Effector memory CD8-positive, alpha-beta T cell (primary cell): ENCODE measurements around the gene CDH4.

Experiments
- ATAC-seq: fragments of 150-1000 bp; cut with Tn5 transposase; replicated peaks from 2 replicates; pipeline ENCODE4 v1.10.0; 2021; ENCODE audit warnings: mild to moderate bottlenecking, moderate library complexity
- DNase-seq, 3 experiments: peaks; one replicate each; pipeline ENCODE4 v3.0.0; 2021
- H3K27ac Mint-ChIP-seq, 2 donors: one replicate each; pipeline ENCODE4 v1.8.0; 2022; ENCODE audit warnings: mild to moderate bottlenecking in 2 of 2, mixed read lengths in 2 of 2, moderate library complexity in 2 of 2
- H3K27me3 Mint-ChIP-seq, 2 donors: one replicate each; pipeline ENCODE4 v1.8.0; 2022; ENCODE audit warnings: mixed read lengths in 2 of 2
- H3K36me3 Mint-ChIP-seq: one replicate; pipeline ENCODE4 v1.8.0; 2022; ENCODE audit warnings: mild to moderate bottlenecking, moderate library complexity, mixed read lengths; ENCODE audit not compliant: insufficient read depth
- H3K4me1 Mint-ChIP-seq, 2 donors: one replicate each; pipeline ENCODE4 v1.8.0; 2022; ENCODE audit warnings: low read depth in 2 of 2, mixed read lengths in 2 of 2
- H3K4me3 Mint-ChIP-seq, 2 donors: one replicate each; pipeline ENCODE4 v1.8.0; 2022; ENCODE audit warnings: mild to moderate bottlenecking in 2 of 2, mixed read lengths in 2 of 2, moderate library complexity in 2 of 2
- H3K9me3 Mint-ChIP-seq, 2 donors: one replicate each; pipeline ENCODE4 v1.8.0; 2022; ENCODE audit warnings: mixed read lengths in 2 of 2

Gene CDH4

DNA sequence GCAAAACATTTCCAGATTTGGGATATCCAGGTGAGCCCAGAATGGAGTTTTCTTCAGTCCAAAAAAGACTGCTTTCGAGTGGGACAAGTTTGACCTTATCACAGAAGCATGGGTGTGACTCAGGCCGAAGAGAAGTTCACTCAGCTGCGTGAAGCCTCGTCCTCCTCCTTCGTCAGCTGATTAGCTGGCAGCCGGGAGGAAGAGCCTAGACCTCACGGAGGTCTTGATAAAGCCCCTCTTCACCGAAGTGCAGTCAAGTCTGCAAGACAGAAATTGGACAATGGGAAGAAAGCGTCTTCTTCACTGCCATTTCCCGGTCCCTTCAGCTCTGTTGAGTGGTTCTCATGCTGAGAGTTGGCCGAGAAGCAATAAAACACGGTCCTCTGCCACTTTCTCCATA lies 449.7 kb downstream of the CDH4 start:
- ATAC-seq, result no peak
- H3K27ac Mint-ChIP-seq, result no peak overlapping the region
- H3K9me3 Mint-ChIP-seq, result no peaks in the 10 kb centered on the region
- no peak for DNase-seq
- no peaks in the 10 kb centered on the region for H3K4me1 Mint-ChIP-seq
- no peak overlapping the region for H3K4me3 Mint-ChIP-seq
- H3K27me3 Mint-ChIP-seq, result peaks cover 2 to 6% of the 10 kb centered on the region in 2 donors
- H3K36me3 Mint-ChIP-seq, result no peaks in the 10 kb centered on the region

- no peaks in the 10 kb centered on the region for H3K4me1 Mint-ChIP-seq
- H3K27me3 Mint-ChIP-seq, result peaks cover 0 to 2% of the 10 kb centered on the region in 2 donors
- DNase-seq (no peak), ATAC-seq (no peak)
- no peaks in the 10 kb centered on the region for H3K9me3 Mint-ChIP-seq
- H3K27ac Mint-ChIP-seq, result no peak overlapping the region
- H3K4me3 Mint-ChIP-seq, result no peak overlapping the region
- H3K36me3 Mint-ChIP-seq, result no peaks in the 10 kb centered on the region
These were observed 450.2 kb downstream of the CDH4 start for GRCh38 chr20:61702246-61702645.

GRCh38 chr20:61704661-61705060 lies 452.6 kb downstream of the CDH4 start:
- DNase-seq, result no peak
- Mint-ChIP-seq H3K27me3 (no peaks in the 10 kb centered on the region), H3K36me3 (no peaks in the 10 kb centered on the region), H3K4me1 (no peaks in the 10 kb centered on the region), H3K9me3 (no peaks in the 10 kb centered on the region), H3K4me3 (no peak overlapping the region), H3K27ac (no peak overlapping the region)
- no peak for ATAC-seq

- no peaks in the 10 kb centered on the region for H3K27me3 Mint-ChIP-seq
- no peak overlapping the region for H3K4me3 Mint-ChIP-seq
- no peaks in the 10 kb centered on the region for H3K36me3 Mint-ChIP-seq
- DNase-seq, result no peak
- H3K4me1 Mint-ChIP-seq, result no peaks in the 10 kb centered on the region
- no peak overlapping the region for H3K27ac Mint-ChIP-seq
- ATAC-seq, result no peak
- H3K9me3 Mint-ChIP-seq, result no peaks in the 10 kb centered on the region
These were observed 453.6 kb downstream of the CDH4 start for GRCh38 chr20:61705386-61706258.

- Mint-ChIP-seq H3K4me3 (no peak overlapping the region), H3K36me3 (no peaks in the 10 kb centered on the region), H3K27me3 (peaks cover 0 to 1% of the 10 kb centered on the region in 2 donors), H3K27ac (no peak overlapping the region), H3K4me1 (peaks cover 0 to under 1% of the 10 kb centered on the region in 2 donors), H3K9me3 (no peaks in the 10 kb centered on the region)
- no peak for ATAC-seq
- DNase-seq, result no peak
These were observed 454.3 kb downstream of the CDH4 start for GRCh38 chr20:61706259-61706961.

DNA sequence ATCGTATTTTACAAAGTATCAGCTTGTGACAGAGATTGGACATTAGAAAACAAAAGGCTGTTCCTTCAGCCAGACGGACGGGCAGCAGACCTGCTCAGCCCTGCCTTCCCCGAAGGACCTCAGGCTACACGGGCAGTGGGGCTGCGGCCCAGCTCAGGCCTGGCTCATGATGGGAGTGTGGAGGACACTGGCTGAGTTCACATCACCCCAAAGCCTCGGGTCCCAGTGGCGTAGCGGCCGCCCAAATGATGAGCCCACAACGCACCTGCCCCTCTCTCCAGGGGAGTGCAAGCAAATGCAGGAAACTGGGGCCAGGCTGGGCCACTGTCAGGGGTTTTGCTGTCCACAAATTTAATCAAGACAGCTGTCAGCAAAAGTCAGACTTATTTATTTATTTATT lies 456.8 kb downstream of the CDH4 start:
- no peak for DNase-seq
- H3K27me3 Mint-ChIP-seq, result peaks cover 0 to 10% of the 10 kb centered on the region in 2 donors
- no peaks in the 10 kb centered on the region for H3K9me3 Mint-ChIP-seq
- no peak overlapping the region for H3K27ac Mint-ChIP-seq
- no peaks in the 10 kb centered on the region for H3K36me3 Mint-ChIP-seq
- no peak for ATAC-seq
- H3K4me3 Mint-ChIP-seq, result no peak overlapping the region
- H3K4me1 Mint-ChIP-seq, result peaks cover 0 to 5% of the 10 kb centered on the region in 2 donors

DNA sequence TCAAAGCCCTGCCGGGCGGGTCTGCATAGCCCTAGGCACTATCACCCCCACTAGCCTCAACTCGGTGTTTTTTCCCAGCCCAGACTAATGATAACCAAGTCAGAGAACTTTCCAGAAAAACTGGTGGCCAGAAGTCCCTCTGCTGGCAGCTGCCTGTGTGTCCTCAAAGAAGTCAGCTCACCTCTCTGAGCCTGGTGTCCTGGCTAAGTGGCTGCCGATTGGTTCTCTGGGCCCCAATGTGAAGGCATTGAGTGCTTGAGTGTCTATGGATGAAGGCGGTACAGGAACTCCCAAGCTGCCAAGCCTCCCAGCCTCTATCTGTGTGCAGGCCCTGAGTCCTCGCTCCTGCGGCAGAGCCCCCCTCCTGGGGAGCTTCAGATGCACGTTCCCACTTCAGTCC lies 458.0 kb downstream of the CDH4 start:
- DNase-seq, result no peak
- peaks cover 0 to 5% of the 10 kb centered on the region in 2 donors for H3K4me1 Mint-ChIP-seq

GRCh38 chr20:61712688-61713087 lies 460.6 kb downstream of the CDH4 start:
- DNase-seq (no peak), ATAC-seq (no peak)
- Mint-ChIP-seq H3K36me3 (no peaks in the 10 kb centered on the region), H3K27me3 (peaks cover 0 to 10% of the 10 kb centered on the region in 2 donors), H3K27ac (no peak overlapping the region), H3K4me3 (no peak overlapping the region), H3K4me1 (peaks cover 0 to 5% of the 10 kb centered on the region in 2 donors), H3K9me3 (no peaks in the 10 kb centered on the region)

More for the DNA sequence above, 458.0 kb downstream of the CDH4 start:
- ATAC-seq, result no peak
- H3K27me3 Mint-ChIP-seq, result peaks cover 0 to 10% of the 10 kb centered on the region in 2 donors
- H3K4me3 Mint-ChIP-seq, result no peak overlapping the region
- H3K27ac Mint-ChIP-seq, result no peak overlapping the region
- H3K9me3 Mint-ChIP-seq, result no peaks in the 10 kb centered on the region
- H3K36me3 Mint-ChIP-seq, result no peaks in the 10 kb centered on the region

DNA sequence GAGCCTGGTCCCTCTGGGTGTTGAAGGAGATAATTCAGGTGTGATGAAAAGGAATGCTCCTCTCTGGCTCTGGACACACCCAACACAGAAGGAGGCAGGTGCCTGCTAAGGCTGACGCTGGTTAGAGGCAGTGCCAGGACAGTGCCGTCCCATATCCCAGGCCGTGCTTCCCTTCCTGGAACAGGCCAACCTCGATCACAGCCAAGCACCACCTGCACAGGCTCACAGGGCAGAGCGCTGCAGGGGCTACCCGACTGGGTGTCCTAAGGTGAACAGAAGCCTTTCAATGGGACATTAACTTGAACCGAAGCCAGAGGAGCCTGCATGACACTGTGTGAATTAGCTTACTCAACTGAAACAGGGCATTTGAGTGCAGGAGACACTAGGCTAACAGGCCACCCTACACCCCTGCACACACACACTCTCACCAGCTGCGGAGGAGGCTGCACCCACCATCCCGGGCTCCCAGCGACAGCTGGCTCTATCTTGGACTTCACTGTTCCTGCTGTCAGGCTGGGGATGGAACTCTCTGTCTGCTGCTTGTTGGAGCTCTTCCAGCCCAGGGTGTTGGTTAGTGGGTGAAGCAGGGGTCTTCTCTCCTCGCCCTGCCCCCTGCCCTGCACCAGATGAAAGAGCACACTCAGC lies 466.4 kb downstream of the CDH4 start:
- no peak for DNase-seq
- no peaks in the 10 kb centered on the region for H3K27me3 Mint-ChIP-seq
- no peak for ATAC-seq
- peaks cover 12 to 15% of the 10 kb centered on the region in 2 donors for H3K4me1 Mint-ChIP-seq
- H3K36me3 Mint-ChIP-seq, result no peaks in the 10 kb centered on the region
- peak overlapping the region; percentile 91 for H3K27ac Mint-ChIP-seq
- H3K4me3 Mint-ChIP-seq, result peak overlapping the region; percentile 80 to 81
- no peaks in the 10 kb centered on the region for H3K9me3 Mint-ChIP-seq

DNA sequence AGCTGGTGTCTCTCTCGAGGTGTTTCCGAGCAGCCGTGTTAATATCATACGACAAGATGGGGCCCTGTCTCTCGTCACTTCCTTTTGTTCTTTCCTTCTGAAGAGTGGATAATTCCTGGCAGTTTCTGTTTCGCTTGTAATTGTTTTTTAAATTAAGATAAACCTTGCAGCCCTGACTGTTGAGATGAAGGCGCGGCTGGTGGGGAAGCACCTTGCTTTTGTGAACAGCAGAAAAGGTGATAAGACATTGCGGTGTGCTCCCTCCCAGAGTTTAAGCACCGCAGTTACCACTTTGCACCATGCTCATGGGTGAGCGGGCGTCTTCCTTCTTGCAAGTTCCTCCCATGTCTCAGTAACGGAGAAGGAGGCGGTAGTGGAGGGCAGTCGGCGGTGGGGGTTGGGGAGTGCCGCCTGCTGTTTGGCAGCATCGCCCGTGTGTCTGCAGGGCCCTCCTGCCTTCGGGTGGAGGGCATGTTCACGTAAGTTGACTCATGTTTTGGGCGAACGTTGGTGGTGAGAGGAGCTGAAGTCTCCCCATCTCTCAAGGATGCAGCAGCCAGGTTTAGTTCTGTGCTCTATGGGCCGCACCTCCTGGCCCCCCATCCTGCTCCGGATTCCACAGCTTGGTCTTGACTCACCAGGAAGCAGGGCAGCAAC lies 467.8 kb downstream of the CDH4 start:
- ATAC-seq (peak; percentile 88), DNase-seq (peak; percentile 46 to 64 (median 50))
- H3K9me3 Mint-ChIP-seq, result no peaks in the 10 kb centered on the region
- peak overlapping the region; percentile 91 for H3K27ac Mint-ChIP-seq
- no peaks in the 10 kb centered on the region for H3K36me3 Mint-ChIP-seq
- peaks cover 12 to 15% of the 10 kb centered on the region in 2 donors for H3K4me1 Mint-ChIP-seq
- H3K27me3 Mint-ChIP-seq, result no peaks in the 10 kb centered on the region
- H3K4me3 Mint-ChIP-seq, result peak overlapping the region; percentile 80 to 81

GRCh38 chr20:61720348-61720696 lies 468.3 kb downstream of the CDH4 start:
- Mint-ChIP-seq H3K27me3 (no peaks in the 10 kb centered on the region), H3K36me3 (no peaks in the 10 kb centered on the region), H3K4me3 (peak overlapping the region; percentile 80 to 81), H3K4me1 (peaks cover 12 to 15% of the 10 kb centered on the region in 2 donors), H3K9me3 (no peaks in the 10 kb centered on the region), H3K27ac (peak overlapping the region; percentile 91)
- DNase-seq, result no peak
- ATAC-seq, result no peak

DNA sequence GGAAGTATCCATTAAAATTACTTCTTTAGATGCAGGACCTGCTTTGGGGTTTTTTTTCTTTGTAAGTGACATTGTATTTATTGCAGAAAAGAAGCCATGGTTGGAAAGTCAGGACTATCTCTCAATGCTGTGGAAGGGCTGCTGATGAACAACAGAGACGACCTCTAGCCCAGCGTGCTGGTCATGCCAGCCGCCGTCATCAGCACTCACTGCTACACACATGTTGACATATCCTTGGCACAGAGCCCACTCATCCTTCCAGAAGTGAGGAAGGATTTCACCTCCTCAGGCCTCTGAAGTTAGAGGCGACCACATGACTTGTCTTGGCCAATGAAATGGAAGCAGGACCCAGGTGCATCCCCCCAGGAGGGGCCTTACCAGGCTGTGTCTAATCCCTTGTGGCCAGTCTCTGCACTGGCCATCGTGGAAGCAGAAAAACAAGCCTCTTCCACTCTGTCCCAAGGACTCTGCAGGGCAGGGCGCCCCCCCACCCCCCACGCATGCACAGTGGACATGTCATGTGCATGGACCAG lies 470.2 kb downstream of the CDH4 start:
- Mint-ChIP-seq H3K9me3 (no peaks in the 10 kb centered on the region), H3K4me1 (peaks cover 12 to 15% of the 10 kb centered on the region in 2 donors), H3K36me3 (no peaks in the 10 kb centered on the region), H3K4me3 (no peak overlapping the region), H3K27ac (no peak overlapping the region), H3K27me3 (no peaks in the 10 kb centered on the region)
- ATAC-seq (no peak), DNase-seq (no peak)
